HepG2 (cell line): ENCODE data around the gene DLAT. TPM values are rescaled to one million over a fixed set of nuclear protein-coding genes. Genes with fewer than 3 reads are reported as not detected.
A peak's percentile ranks its signal among the peaks of the same experiment; 100 is the strongest.

Experiments
- CENPT ChIP-seq: sonication (generic); formaldehyde crosslinking; IDR thresholded peaks from 2 replicates; pipeline ENCODE4 v1.8.0; 2022; ENCODE audit warnings: low read depth, mild to moderate bottlenecking, moderate library complexity, missing genetic modification reagents
- HNRNPH1 ChIP-seq: fragments of 200-400 bp; formaldehyde crosslinking; optimal IDR thresholded peaks from 2 replicates; pipeline ENCODE3; 2017; ENCODE audit warnings: mild to moderate bottlenecking, low read depth, low read length
- MLX ChIP-seq: IDR thresholded peaks from 2 replicates; pipeline ENCODE4 v1.6.1; 2016
- NR2F1 ChIP-seq, 2 experiments: fragments of 450-650 bp in 1 of 2; formaldehyde crosslinking in 1 of 2; IDR thresholded peaks; 2 replicates each; pipeline versions ENCODE4 v1.5.0 to v1.6.1; 2016 to 2020; ENCODE audit warnings: mild to moderate bottlenecking in 1 of 2, missing compliant biosample characterization in 1 of 2, missing genetic modification reagents in 1 of 2, moderate library complexity in 1 of 2
- ZBTB4 ChIP-seq: sonication (generic); formaldehyde crosslinking; IDR thresholded peaks from 2 replicates; pipeline ENCODE4 v1.4.0; 2020; ENCODE audit warnings: missing genetic modification reagents, mild to moderate bottlenecking, borderline replicate concordance
- ZBTB40 ChIP-seq, 2 experiments: fragments of 450-650 bp in 1 of 2; sonication (generic) in 1 of 2; formaldehyde crosslinking in 1 of 2; IDR thresholded peaks; 2 replicates each; pipeline versions ENCODE4 v1.6.1 to v1.8.0; 2016 to 2022; ENCODE audit warnings: antibody characterized with exemption in 1 of 2, mild to moderate bottlenecking in 1 of 2, missing genetic modification reagents in 1 of 2
- ZNF335 ChIP-seq: sonication (generic); formaldehyde crosslinking; IDR thresholded peaks from 2 replicates; pipeline ENCODE4 v1.4.0; 2020; ENCODE audit warnings: missing genetic modification reagents
- ZNF33B ChIP-seq: sonication (generic); formaldehyde crosslinking; IDR thresholded peaks from 2 replicates; pipeline ENCODE4 v1.5.1; 2020; ENCODE audit warnings: mild to moderate bottlenecking, missing genetic modification reagents
- ZNF564 ChIP-seq: sonication (generic); formaldehyde crosslinking; IDR thresholded peaks from 2 replicates; pipeline ENCODE4 v1.8.1; 2023; ENCODE audit warnings: mild to moderate bottlenecking, missing genetic modification reagents
- ZNF607 ChIP-seq: sonication (generic); formaldehyde crosslinking; IDR thresholded peaks from 2 replicates; pipeline ENCODE4 v1.5.1; 2020; ENCODE audit warnings: missing genetic modification reagents, mild to moderate bottlenecking, borderline replicate concordance
- ZNF672 ChIP-seq: sonication (generic); formaldehyde crosslinking; IDR thresholded peaks from 2 replicates; pipeline ENCODE4 v1.8.1; 2022; ENCODE audit warnings: missing genetic modification reagents
- ZSCAN5A ChIP-seq: sonication (generic); formaldehyde crosslinking; IDR thresholded peaks from 2 replicates; pipeline ENCODE4 v1.8.0; 2022; ENCODE audit warnings: mild to moderate bottlenecking, missing genetic modification reagents, borderline replicate concordance
- polyA plus RNA-seq, 8 experiments: library from polyadenylated mRNA; depleted of rRNA in 3 of 8; stranded (reverse) in 7 of 8; unstranded in 1 of 8; fragments of >200 nt; fragmentation: Illumina TruSeq in 4 of 8; extraction: Trizol in 4 of 8; gene quantifications; 2 replicates each; pipeline versions ENCODE4 v1.2.1 to v1.2.3, GENCODE V29; 2011 to 2016; ENCODE audit warnings: low read depth in 4 of 8, missing spikeins in 1 of 8, mixed read lengths in 1 of 8; ENCODE audit not compliant: insufficient read depth in 1 of 8
- total RNA-seq, 5 experiments: library from RNA; depleted of rRNA; stranded (reverse); fragments of >200 nt; fragmentation: Illumina TruSeq; extraction: Trizol; gene quantifications; 2 replicates each; pipeline ENCODE4 v1.2.3, GENCODE V29; 2016; ENCODE audit warnings: low read depth in 1 of 5

Gene DLAT
- total and polyA plus RNA-seq, 2 of the 13 experiments (the other 11 are each of a cell fraction or from before 2014, with no cell fraction given) = 26.4 to 62.2 TPM

GRCh38 chr11:112024773-112025678 is at the start of gene DLAT (continued):
- TF ChIP-seq ZBTB40 (IDR thresholded peaks at IDR 0.05) (no peak), ZBTB40 (CRISPR knock-in tag; IDR thresholded peaks at IDR 0.05) (peak; percentile 89), HNRNPH1 (peak; percentile 59), MLX (CRISPR knock-in tag) (peak; percentile 44; the same call in 1 of the 2 replicates), NR2F1 (CRISPR knock-in tag; IDR thresholded peaks at IDR 0.05) (peak in 1 of 2 experiments; percentile 10; a peak in 1 of 4 replicates), ZNF564 (CRISPR knock-in tag) (0 out of 2 replicates have a peak, but pooled peaks have one; percentile 40), CENPT (CRISPR knock-in tag) (no peak), ZNF672 (CRISPR knock-in tag) (no peak), ZBTB4 (CRISPR knock-in tag) (no peak; the same call in 1 of the 2 replicates), ZNF33B (CRISPR knock-in tag) (peak; percentile 95; the same call in 1 of the 2 replicates), ZNF335 (0 out of 2 replicates have a peak, but pooled peaks have one; percentile 30), ZNF607 (CRISPR knock-in tag) (peak; percentile 90), ZSCAN5A (CRISPR knock-in tag) (peak; percentile 89; the same call in 1 of the 2 replicates)
